ENCODE results near the gene MET. TPM values are rescaled to one million over a fixed set of nuclear protein-coding genes. Genes with fewer than 3 reads are reported as not detected.

The MET gene
- total RNA-seq, 1 donor from 2014 or later: 23.6 TPM

DNA sequence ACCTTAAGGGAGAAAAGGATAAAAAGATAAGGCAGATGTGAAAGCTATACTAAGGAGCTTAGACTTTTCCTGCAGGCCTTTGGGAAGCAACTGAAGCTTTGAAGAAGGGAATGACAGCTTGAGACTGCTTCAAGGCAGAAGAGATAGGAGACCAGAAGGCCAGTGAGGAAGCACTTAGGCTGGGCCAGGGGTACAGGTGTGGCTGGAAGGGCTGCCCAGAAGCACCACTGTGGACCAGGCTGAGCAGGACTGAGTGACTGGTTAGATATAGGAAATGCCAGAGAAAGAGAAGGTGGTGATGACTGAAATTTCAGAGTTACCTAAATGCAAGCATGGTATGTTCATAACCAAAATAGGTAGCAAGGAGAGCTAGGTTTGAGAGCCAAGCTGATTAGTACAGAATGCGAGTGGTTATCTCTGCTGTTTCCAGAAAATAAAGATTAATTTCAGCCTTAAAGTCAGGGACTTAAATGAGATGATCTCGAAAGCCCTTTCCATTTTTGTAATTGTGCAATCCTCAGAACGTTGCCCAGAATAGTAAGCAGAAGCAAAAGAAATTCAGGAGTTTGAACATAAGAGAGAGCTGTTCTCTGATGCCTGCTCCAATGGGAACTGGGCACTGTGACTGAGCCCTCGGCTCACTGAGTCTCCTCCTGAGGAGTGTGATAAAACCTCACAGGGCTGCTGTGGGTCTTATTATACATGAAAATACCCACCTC is 54.9 kb downstream of the MET start:
- no peak overlapping the region for H3K27ac Mint-ChIP-seq (ENCODE audit: unreplicated experiment)
- no peaks in the 10 kb centered on the region for H3K27me3 Mint-ChIP-seq (ENCODE audit: low read depth)
- H3K36me3 Mint-ChIP-seq (ENCODE audit: low read depth): no peaks in the 10 kb centered on the region
- no peak overlapping the region for H3K4me3 Mint-ChIP-seq (ENCODE audit: unreplicated experiment)
- peaks cover 13% of the 10 kb centered on the region for H3K4me1 Mint-ChIP-seq (ENCODE audit: low read depth)
- no peaks in the 10 kb centered on the region for H3K9me3 Mint-ChIP-seq (ENCODE audit: low read depth)
- TF ChIP-seq, protein P1, sequence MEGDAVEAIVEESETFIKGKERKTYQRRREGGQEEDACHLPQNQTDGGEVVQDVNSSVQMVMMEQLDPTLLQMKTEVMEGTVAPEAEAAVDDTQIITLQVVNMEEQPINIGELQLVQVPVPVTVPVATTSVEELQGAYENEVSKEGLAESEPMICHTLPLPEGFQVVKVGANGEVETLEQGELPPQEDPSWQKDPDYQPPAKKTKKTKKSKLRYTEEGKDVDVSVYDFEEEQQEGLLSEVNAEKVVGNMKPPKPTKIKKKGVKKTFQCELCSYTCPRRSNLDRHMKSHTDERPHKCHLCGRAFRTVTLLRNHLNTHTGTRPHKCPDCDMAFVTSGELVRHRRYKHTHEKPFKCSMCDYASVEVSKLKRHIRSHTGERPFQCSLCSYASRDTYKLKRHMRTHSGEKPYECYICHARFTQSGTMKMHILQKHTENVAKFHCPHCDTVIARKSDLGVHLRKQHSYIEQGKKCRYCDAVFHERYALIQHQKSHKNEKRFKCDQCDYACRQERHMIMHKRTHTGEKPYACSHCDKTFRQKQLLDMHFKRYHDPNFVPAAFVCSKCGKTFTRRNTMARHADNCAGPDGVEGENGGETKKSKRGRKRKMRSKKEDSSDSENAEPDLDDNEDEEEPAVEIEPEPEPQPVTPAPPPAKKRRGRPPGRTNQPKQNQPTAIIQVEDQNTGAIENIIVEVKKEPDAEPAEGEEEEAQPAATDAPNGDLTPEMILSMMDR (IDR thresholded peaks at IDR 0.05): no peak
- no peak for DNase-seq (ENCODE audit: low spot score)

DNA sequence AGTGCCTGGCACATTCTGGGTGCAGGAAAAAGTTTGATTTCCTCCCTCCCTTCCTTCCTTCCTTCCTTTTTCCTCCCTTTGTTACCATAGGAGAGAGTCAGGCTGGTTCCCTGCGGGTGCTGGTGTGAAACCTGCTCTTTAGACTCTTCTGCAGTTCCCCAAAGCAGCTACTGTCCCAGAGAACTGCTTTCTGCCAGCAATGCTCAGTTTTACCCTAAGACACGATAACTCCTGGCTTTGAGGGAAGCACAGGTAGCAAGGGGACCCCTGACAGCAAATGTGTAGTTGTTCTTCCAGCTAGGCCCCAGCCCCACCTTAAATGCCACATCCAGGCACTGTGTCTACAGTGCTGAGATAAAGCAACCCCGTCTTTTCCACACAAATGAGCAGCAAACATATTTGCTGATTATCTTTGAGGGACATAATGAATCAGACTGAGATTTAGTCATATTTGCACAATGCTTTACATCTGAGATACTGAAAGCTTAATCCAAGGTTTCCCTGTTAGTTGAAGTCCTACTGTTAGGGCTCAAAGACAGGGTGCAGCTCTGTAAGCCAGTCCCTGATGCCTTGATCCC is 55.5 kb downstream of the MET start:
- Mint-ChIP-seq H3K9me3 (ENCODE audit: low read depth) (no peaks in the 10 kb centered on the region), H3K27me3 (ENCODE audit: low read depth) (no peaks in the 10 kb centered on the region), H3K4me1 (ENCODE audit: low read depth) (peaks cover 13% of the 10 kb centered on the region), H3K36me3 (ENCODE audit: low read depth) (no peaks in the 10 kb centered on the region), H3K4me3 (ENCODE audit: unreplicated experiment) (no peak overlapping the region), H3K27ac (ENCODE audit: unreplicated experiment) (no peak overlapping the region)
- TF ChIP-seq, protein P1 (IDR thresholded peaks at IDR 0.05): no peak
- no peak for DNase-seq (ENCODE audit: low spot score)

DNA sequence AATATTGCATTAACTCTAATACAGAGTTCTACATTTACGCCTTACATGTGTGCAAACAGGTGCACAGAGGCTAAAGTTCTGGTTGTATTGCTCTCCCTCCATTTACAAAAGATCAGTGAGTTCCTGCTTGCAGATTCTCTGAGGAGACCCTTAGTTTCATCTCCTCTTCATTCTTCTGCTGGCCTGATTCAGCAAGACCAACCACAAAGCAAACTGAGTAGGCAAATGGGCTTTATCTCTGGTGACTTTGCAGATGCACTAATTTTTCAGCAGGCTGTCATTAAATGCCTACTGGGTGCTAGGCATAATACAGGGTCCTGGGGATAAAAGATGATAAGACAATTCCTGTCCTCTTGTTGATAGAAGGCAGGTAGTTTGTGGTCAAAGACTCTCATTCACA is 56.4 kb downstream of the MET start:
- peaks cover 13% of the 10 kb centered on the region for H3K4me1 Mint-ChIP-seq (ENCODE audit: low read depth)
- no peak for DNase-seq (ENCODE audit: low spot score)
- TF ChIP-seq, protein P1 (IDR thresholded peaks at IDR 0.05): no peak
- H3K36me3 Mint-ChIP-seq (ENCODE audit: low read depth): peaks cover 2% of the 10 kb centered on the region
- no peaks in the 10 kb centered on the region for H3K27me3 Mint-ChIP-seq (ENCODE audit: low read depth)
- H3K27ac Mint-ChIP-seq (ENCODE audit: unreplicated experiment): no peak overlapping the region
- H3K4me3 Mint-ChIP-seq (ENCODE audit: unreplicated experiment): no peak overlapping the region
- no peaks in the 10 kb centered on the region for H3K9me3 Mint-ChIP-seq (ENCODE audit: low read depth)

DNA sequence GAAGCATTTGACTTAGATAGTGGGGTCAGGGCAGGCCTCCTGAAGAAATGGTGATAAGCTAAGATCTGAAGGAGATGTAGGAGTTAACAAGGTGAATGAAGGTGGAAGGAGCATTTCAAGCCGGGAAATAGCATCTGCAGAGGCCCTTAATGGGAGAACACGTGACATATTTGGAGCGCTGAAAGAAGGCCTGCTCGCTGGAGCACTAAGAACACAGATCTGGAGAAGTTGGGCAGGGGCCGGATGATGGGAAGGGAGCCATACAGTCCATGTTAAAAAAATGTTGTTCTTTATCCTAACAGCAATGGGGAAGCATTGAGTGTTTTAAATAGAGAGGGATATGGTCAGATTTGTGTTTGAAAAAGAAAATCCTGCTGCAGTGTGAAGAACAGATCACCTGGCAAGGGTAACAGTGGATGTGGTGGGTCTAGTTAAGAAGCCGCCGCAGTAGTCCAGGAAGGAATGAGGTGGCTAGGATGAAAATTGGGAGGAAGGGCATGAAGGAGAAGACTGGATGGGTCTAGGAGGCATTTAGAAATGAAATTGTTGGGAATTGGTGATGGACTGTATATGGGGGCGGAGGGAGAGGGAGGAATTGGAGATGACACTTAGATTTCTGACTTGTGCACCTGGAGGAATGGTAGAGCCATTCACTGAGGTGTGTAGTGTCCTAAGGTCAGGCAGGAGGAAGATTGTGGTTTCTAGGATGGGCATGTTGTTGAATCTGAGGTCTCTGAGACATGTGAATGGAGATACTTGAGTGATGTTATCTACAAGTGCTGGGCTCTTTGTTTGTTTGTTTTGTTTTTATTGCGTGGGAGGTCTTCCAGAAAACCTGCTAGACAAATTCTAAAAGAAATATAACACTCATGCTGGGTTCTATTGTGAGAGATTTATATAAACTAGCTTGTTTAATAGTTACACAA is 58.4 kb downstream of the MET start:
- no peak for DNase-seq (ENCODE audit: low spot score)
- Mint-ChIP-seq H3K27me3 (ENCODE audit: low read depth) (no peaks in the 10 kb centered on the region), H3K36me3 (ENCODE audit: low read depth) (peaks cover 3% of the 10 kb centered on the region), H3K27ac (ENCODE audit: unreplicated experiment) (peak overlapping the region; percentile 15), H3K4me3 (ENCODE audit: unreplicated experiment) (no peak overlapping the region), H3K9me3 (ENCODE audit: low read depth) (no peaks in the 10 kb centered on the region), H3K4me1 (ENCODE audit: low read depth) (peaks cover 18% of the 10 kb centered on the region)
- TF ChIP-seq, protein P1 (IDR thresholded peaks at IDR 0.05): no peak

DNA sequence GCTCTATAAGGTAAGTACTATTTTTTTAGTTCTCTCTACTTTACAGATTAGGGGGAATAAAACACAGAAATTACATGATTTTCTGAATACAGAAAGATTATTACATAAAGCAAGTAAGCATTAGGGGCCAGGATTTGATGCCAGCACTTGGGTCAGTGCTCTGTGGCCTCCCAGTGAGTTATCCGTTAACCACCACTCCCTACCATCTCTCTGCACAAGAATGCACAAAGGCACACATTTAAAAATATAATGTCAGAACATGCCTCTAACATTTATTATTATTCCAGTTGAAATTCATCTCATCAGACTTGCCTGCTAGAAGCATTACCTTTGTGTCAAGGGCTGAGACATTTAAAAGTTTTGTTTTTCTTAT is 59.0 kb downstream of the MET start:
- no peaks in the 10 kb centered on the region for H3K9me3 Mint-ChIP-seq (ENCODE audit: low read depth)
- TF ChIP-seq, protein P1 (IDR thresholded peaks at IDR 0.05): no peak
- no peaks in the 10 kb centered on the region for H3K27me3 Mint-ChIP-seq (ENCODE audit: low read depth)

More for the DNA sequence above, 59.0 kb downstream of the MET start:
- DNase-seq (ENCODE audit: low spot score): no peak
- peaks cover 18% of the 10 kb centered on the region for H3K4me1 Mint-ChIP-seq (ENCODE audit: low read depth)
- H3K27ac Mint-ChIP-seq (ENCODE audit: unreplicated experiment): no peak overlapping the region
- H3K4me3 Mint-ChIP-seq (ENCODE audit: unreplicated experiment): no peak overlapping the region
- peaks cover 3% of the 10 kb centered on the region for H3K36me3 Mint-ChIP-seq (ENCODE audit: low read depth)

All from chondrocyte (in vitro differentiated cells).